GM21619 (cell line): ENCODE data around the gene CERS5.
A peak's percentile ranks its signal among the peaks of the same experiment; 100 is the strongest.
"Not testable (repeated sequence)": the region's sequence is repeated elsewhere in the genome, so short reads cannot be mapped to it uniquely, and the experiment has no call there.

Experiments
- ATAC-seq: cut with Tn5 transposase; IDR thresholded peaks from one replicate; pipeline ENCODE4 v1.9.1; 2021; ENCODE audit not compliant: unreplicated experiment

The CERS5 gene

DNA sequence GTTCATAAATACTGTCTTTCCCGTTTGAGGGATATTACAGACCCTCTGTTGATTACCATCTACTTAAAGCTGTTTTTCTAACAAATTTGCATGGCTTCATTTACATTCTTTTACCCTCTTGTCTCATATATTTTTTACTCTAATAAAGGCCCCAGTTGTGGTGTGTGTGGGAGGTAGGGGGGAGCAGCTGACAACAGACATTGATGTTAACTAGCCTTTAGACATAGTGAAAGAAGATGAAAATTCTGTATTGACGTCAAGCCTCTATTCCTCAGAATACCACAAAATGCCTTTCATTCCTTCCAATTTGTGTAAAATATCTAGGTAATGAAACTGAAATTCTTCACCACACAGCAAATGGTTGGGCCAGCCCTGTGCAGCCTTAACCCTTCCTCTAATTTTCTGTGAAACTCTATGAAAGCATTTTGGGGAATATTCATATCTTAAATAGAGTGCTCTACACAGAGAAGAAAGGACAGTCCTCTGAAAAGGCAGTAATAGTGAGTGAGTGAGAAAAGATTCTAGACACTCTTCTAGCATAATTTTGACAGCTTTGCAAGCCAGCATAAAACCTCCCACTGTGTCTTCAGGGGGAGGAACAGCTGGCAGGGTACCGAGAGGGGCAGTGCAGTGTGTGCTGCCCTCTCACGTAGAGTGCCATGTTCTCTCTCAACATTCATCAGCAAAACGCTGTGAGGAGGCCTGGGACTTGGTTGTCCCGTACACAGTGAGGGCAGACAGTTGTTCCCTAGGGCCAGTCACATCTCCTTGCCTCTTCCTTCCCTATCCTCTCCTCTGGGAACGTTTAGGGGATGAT is 20.1 kb upstream of the CERS5 start:
- peak; percentile 54 for ATAC-seq

DNA sequence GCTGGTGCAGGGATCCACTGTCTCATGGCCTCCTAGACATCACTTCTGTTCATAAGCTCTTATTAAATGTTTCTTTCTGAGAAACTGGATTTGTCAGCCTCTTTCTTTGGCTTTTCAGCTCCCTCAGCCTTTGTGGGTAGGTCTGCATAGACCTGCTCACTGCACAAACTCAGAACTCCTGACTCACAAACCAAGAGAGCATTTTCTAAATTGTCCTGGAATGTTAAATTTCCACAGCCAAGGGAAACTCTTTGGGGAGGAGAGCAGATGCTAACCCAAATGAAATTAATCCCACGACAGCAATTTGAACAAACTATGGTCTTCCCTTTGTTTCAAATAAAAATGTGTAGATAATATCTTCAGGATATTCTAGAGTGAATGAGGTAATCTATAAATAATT is 19.5 kb upstream of the CERS5 start:
- no peak for ATAC-seq

DNA sequence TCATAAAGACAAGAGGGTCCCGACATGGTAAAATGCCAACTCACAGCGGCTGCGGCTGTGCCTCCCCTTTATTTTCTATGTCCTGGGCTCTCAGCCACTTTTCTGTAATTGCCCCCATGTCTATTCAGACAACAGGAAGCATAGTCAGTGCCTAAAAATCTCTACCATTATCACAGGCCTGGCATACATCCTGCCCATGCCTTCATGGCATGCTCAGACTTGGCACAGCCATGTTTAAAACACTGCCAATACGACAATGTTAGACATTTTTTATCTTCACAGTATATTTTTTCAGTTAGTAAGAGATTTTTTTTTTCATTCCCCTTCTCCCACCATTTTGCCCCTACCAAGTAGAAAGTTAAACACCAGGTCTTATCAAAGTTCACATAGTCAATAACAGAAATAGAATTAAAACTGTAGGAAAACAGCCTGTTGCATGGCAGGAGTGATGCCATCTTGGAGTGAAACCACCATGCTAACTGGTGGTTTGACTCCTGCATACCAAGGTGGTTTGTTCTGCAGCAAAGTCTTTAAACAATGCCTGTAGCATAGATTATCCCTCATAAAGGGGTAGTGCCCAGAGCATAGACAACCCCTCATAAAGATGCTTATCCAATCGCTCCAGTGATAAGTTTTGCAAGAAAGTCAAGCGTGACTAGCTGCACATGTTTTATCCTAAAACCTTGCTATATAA is 18.9 kb upstream of the CERS5 start:
- no peak for ATAC-seq

DNA sequence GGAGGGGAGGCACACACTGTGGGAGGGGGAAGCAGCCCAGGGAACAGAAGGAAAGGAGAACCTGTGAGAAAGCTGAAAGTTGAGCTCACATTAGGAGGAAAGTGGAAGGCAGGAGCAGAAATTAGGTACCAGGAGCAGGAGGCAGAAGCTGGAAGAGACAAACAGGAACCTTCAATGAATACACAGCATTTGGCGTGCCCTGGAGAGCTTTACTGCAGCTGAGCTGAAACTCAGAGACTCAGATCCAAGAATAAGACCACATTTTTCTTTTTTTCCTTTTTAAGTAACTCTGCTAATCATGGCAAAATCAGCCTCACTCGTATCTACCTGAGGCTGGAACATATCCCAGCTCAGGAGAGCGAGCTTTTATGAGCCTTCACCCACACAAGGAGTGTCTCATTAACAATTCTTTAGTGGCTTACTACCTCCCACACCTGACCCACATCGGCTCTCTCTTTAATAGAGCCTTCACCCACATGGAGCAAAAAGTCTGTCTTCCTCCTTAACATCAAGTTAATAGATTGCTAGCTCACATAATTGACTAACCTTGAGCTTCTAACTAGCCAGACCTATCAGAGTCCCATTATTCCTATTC is 18.2 kb upstream of the CERS5 start:
- no peak for ATAC-seq

DNA sequence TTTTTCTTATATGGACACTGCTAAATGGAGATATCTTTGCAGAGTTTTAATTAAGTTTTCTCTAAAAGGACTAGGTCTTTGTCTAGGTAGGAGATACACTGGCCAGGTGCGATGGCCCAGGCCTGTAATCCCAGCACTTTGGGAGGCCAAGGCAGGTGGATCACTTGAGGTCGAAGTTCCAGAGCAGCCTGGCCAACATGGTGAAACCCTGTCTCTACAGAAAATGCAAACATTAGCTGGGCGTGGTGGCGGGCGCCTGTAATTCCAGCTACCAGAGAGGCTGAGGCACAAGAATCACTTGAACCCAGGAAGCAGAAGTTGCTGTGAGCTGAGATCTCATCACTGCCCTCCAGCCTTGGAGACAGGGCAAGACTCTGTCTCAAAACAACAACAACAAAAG is 17.1 kb upstream of the CERS5 start:
- ATAC-seq: no peak

DNA sequence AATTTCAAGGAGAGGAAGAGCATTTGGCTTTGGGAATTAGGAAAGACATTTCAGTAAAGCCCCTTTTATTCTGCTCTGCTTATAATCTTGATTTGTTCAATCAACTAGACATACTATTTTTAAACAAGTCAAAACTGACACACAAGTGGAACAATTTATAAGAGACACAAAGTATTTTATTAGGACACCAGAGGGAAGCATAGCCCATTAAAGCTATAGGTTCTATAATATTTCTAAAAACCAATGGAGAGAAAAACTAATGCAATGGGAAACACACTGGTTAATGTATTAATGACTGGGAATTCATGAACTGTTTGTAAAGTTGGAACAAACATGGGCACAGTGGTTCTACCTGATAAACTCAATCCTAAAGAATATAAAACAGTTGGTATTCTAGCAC is 15.3 kb upstream of the CERS5 start:
- no peak for ATAC-seq

DNA sequence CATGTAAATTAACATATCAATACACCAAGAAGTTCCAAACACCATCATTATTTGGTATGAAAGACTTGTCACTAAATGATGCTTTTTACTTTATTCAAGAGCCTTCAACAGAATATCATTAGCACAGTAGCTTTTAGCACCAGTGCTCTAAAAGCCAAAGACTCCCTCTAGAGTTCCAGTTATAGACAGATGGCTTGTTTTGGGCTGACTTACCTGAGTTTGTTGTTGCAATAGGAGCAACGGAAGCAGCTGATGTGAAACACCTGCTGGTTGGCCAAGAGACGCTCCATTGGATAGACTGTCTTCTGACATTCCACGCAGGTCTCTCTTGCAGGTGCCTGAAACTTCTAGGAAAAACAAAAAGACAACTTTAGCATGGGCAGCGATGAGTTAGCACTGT is 14.5 kb upstream of the CERS5 start:
- no peak for ATAC-seq

DNA sequence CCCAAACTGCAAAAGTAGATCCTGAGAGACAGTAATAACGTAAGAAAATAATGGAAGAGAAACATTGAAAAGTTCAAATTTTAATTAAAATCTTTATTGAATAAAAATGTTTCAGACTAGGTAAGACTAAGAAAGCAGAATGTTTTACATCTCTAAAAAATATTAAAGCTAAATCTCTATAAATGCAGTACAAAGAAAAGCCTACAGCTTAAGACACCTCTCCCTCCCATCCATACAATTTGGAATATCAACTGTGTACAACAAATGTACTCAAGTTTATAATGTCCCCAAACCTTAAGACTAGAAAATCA is 8.5 kb upstream of the CERS5 start:
- ATAC-seq: no peak

DNA sequence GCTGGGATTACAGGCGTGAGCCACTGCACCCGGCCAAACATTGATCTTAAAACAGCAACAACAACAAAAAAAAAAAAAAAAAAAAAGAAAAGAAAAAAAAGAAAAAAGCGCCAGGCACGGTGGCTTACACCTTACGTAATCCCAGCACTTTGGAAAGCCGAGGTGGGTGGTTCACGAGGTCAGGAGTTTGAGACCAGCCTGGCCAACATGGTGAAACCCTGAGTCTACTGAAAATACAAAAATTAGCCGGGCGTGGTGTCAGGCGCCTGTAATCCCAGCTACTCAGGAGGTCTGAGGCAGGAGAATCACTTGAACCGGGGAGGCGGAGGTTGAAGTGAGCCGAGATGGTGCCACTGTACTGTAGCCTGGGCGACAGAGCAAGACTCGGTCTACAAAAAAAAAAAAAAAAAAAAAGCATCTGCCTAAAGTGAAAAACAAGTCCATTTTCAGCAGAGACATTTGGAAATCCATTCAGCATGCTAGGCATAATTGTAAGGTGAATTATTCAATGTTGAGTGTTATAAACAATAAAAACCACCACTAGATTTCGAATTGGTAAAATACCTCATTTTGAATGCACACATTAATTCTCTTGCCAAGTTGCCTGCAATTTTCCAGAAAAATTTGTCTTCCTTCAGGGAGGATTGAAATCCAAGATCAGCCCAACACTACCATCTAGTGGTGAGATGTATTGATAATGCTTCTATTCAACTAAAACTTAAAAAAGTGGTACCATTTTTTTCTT is 8.0 kb upstream of the CERS5 start:
- ATAC-seq: no peak

DNA sequence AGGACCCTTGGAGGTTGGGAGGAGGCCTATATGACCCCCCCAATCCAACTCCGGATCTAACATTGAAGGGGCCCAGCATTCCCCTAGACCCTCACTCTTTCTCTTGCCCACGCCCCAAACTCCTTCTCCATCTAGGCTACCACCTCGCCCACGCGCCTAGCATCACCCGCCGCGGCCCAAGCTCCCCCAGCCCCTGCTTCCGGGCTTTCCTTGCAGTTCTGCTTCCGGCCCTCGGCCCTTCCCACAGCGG is 445 bp downstream of the CERS5 start:
- ATAC-seq: no peak

DNA sequence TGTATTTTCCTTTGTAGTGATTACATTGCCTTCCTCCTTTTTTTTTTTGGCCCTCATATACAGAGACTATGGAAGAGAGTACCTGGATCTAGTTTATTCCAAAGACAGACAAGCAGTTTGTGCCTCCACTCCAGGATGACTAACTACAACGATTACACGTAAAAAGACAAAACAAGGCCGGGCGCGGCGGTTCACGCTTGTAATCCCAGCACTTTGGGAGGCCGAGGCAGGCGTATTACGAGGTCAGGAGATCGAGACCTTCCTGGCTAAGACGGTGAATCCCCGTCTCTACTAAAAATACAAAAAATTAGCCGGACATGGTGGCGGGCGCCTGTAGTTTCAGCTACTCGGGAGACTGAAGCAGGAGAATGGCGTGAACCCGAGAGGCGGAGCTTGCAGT is 2.2 kb downstream of the CERS5 start:
- ATAC-seq: no peak

DNA sequence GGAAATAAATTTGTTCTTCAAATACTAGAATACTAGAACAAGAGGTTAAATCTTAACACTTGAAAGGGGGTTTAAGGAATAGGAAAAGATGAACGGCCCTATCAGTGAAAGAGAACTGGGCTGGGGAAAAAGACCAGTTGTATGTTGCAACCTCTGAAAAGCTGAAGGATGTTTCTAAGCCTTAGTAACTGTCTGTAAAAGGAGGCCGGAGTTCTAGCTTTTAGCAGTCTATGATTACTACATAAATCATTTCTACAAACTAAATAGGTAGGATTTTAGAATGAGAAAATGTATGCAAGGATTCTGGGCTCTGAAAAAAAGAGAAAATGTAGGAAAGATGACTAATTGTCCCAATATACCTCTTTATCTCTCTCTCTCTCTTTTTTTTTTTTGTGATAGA is 4.9 kb downstream of the CERS5 start:
- no peak for ATAC-seq

DNA sequence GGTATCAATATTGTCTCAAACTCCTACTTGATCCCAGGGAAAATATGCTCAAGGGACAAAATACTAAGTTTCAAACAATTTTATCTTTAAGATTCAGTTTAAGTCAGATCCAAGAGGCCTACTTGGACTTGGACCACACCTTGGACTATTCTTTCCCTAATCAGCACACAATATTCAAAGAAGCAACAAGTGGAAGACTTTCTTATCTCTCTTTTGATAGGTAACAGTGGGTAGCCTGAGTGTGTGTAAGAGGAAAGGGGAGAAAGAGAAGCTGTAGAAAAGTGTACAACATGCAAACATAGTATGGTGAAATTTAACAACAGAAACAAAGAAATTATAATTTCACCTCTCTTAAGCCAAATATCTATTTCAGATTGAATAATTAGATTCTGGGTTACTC is 6.5 kb downstream of the CERS5 start:
- no peak for ATAC-seq

DNA sequence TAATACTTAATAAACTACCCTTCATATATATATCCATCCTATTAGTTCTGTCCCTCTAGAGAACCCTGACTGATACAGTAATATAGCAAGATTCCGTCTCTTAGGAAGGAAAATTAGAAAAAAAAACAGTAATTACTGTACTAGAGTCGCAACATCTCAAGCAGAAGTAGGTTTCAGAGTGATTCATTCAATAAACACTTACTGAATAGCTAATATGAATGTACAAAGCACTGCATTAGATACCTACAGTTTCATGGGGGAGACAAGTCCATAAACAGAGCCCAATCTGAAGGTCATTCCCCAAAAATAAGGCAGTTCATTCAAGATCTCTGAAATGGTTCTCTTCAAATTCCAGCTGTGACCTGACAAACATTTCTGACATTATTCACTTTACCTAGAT is 9.9 kb downstream of the CERS5 start:
- ATAC-seq: no peak

DNA sequence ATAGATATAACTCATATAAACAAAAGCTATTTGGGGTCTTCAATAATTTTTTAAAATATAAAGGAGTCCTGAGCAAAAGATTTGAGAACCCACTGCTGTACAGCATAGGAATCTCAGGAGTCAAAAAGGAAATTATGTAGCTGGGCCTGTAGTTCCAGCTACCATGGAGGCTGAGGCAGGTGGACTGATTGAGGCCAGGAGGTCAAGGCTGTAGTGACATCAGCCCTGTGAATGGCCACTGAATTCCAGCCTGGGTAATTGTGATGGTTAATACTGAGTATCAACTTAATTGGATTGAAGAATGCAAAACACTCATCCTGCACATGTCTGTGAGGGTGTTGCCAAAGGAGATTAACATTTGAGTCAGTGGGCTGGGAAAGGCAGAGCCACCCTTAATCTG is 10.5 kb downstream of the CERS5 start:
- no peak for ATAC-seq

DNA sequence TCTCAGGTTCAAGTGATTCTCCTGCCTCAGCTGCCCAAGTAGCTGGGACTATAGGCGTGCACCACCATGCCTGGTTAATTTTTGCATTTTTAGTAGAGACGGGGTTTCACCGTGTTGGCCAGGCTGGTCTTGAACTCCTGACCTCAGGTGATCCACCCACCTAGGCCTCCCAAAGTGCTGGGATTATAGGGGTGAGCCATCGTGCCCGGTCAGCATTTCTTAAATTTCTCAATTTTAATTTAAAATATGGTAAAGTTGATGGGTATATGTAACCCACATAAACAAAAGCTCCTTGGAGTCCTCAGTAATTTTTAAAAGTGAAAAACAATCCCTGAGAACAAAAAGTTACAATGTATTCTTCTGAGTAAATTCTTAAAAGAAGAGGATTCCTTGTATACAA is 12.2 kb downstream of the CERS5 start:
- not testable (repeated sequence) for ATAC-seq

DNA sequence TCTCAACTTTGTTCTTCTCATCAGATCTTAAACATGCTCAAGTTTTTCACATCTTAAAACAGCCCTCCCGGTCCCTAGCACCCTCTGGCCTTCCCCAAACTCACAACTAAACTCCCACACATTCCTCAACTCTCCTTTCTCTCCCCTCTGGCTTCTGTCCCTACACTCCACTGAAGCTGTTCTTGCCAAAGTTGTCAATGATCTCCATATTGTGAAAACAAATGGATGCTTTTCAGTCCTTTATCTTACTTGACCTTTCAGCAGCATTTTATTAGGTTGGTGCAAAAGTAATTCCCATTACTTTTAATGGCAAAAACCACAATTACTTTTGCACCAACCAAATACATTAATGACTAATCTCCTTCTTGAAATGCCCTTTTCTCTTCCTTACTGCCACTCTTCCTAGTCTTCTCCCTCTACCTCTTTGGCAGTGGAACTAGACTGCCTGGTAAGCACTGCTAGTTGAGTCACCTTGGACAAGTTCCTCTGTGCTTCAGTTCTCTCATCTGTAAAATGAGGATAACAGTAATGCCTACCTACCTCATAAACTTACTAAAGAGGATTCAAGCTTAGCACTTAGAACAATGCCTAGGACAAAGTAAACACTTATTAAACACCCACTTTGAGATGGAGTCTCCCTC is 16.0 kb downstream of the CERS5 start:
- ATAC-seq: no peak

DNA sequence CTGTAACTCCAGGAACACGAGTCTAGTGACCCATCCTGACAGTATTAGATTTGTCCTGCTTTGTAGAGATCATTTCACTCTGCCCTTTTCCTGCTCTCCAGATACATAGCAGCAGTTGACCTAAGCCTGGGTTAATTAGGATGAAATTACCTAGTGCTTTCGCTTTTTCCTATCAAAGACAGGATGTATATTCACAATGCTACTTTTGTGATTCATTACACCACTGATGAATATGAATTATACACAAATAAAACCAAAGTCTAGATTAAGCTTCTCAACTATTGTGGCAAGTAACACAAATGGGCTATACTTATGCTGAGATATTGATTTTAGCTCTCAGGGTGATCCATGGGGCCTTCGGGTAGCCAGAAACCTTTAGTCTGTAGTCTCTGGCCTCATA is 17.9 kb downstream of the CERS5 start:
- ATAC-seq: no peak

DNA sequence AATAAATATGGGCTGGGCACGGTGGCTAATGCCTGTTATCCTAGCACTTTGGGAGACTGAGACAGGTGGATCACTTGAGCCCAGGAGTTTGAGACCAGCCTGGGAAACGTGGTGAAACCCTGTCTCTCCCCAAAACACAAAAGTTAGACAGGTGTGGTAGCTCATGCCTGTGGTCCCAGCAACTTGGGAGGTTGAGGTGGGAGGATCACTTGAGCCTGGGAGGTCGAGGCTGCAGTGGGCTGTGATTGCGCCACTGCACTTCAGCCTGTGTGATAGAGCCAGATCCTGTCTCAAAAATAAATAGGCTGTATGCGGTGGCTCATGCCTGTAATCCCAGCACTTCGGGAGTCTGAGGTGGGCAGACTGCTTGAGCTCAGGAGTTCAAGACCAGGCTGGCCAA is 19.2 kb downstream of the CERS5 start:
- not testable (repeated sequence) for ATAC-seq

DNA sequence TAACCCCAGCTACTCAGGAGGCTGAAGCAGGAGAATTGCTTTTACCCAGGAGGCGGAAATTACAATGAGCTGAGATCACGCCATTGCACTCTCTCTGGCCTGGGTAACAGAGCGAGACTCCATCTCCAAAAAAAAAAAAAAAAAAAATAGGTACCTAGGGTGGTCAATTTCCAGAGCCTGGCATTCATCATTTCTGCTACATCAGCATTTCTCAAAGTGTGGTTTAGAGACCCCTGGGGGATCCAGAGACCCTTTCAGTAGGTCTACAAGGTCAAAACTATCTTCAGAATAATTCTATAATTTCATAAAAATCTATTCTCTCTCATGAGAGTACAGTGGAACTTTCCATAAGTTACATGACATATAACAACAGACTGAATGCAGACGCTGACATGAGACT is 19.9 kb downstream of the CERS5 start:
- ATAC-seq: no peak

DNA sequence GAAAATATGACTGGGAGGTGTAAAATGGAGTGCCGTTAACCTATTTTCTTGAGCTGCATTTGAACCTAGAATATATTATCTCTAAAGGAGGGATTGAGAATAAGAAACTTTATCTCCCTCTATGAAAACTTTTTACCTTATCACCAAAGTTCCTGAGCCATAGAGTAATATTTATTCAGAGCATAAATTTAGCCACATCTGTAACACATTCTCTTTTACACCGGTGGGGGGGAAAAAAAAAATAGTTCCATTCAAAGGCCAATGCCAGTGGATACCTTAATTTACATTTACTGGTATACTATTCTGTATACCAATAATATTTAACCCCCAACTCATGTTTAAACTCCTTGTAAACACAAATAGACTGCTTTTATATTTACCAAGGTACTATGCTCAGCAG is 21.7 kb downstream of the CERS5 start:
- no peak for ATAC-seq

DNA sequence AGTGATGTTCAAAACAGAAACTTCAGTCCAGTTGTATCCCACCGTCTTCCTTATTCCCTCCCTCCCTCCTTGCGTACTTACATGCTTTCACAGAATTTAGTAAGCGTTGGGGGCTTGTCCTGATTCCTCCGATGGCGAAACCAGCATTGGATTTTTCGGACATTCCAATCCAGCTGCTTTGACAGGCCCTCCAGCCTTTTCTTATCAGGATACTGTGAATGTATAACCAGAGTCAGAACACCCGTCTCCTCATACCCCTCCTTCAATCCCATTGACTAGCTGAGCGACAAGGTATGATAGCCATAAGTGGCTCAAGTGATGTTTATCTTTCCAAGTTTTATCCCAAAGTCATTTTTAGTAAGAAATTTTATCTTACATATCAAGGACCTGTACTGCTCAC is 24.2 kb downstream of the CERS5 start:
- no peak for ATAC-seq
